ENCODE measurements around the gene TSPEAR. TPM values are rescaled to one million over a fixed set of nuclear protein-coding genes. Genes with fewer than 3 reads are reported as not detected.

TSPEAR gene
- total RNA-seq, 2 donors from 2014 or later: 1.5 to 6.0 TPM

- Histone ChIP-seq H3K4me1 (ENCODE audit: control insufficient read depth, insufficient read depth, low read length) (no peaks in the 10 kb centered on the region), H3K27ac (ENCODE audit: low read depth, low read length) (no peak overlapping the region), H3K36me3 (ENCODE audit: control insufficient read depth, insufficient read depth, low read length) (no peaks in the 10 kb centered on the region), H3K9me3 (ENCODE audit: control insufficient read depth, low read length) (peaks cover 29% of the 10 kb centered on the region), H3K27me3 (ENCODE audit: control insufficient read depth, insufficient read depth, low read length, poor library complexity, severe bottlenecking) (no peaks in the 10 kb centered on the region), H3K9ac (ENCODE audit: extremely low read depth, low read length, poor library complexity, severe bottlenecking) (no peak overlapping the region), H3K4me3 (ENCODE audit: low read length) (no peak overlapping the region)
- TF ChIP-seq, protein P1, sequence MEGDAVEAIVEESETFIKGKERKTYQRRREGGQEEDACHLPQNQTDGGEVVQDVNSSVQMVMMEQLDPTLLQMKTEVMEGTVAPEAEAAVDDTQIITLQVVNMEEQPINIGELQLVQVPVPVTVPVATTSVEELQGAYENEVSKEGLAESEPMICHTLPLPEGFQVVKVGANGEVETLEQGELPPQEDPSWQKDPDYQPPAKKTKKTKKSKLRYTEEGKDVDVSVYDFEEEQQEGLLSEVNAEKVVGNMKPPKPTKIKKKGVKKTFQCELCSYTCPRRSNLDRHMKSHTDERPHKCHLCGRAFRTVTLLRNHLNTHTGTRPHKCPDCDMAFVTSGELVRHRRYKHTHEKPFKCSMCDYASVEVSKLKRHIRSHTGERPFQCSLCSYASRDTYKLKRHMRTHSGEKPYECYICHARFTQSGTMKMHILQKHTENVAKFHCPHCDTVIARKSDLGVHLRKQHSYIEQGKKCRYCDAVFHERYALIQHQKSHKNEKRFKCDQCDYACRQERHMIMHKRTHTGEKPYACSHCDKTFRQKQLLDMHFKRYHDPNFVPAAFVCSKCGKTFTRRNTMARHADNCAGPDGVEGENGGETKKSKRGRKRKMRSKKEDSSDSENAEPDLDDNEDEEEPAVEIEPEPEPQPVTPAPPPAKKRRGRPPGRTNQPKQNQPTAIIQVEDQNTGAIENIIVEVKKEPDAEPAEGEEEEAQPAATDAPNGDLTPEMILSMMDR (conservative IDR thresholded peaks at IDR 0.05): no peak
- Mint-ChIP-seq H3K4me1 (no peaks in the 10 kb centered on the region), H3K4me3 (no peak overlapping the region), H3K9me3 (peaks cover 37% of the 10 kb centered on the region), H3K36me3 (ENCODE audit: low read depth) (peaks cover 2% of the 10 kb centered on the region), H3K27me3 (ENCODE audit: insufficient read depth) (no peaks in the 10 kb centered on the region), H3K27ac (no peak overlapping the region)
- DNase-seq: no peak
These were observed 102.2 kb downstream of the TSPEAR start for GRCh38 chr21:44609193-44609592.

- H3K27ac Mint-ChIP-seq: no peak overlapping the region
- H3K9me3 Mint-ChIP-seq: peaks cover 31% of the 10 kb centered on the region
These were observed 104.9 kb downstream of the TSPEAR start for GRCh38 chr21:44606495-44606894.

DNA sequence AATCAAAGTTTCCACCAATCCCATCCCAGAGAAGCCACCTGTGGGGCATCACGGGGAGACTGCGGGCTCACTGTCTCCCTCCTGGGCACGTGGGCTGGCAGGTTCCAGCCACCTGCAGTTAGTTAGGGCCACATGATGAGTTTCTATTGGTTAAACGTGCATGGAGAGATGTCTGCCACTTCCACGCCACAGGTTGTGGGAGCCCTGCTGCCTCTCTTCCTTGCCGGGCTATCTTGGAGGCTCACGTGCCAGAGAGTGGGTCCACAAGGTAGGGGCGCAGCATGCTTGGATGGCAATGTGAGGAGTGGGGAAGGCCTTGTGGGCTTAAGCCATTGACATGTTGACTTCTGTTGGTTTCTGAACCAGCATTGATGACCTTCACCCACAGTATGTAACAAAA is 107.5 kb downstream of the TSPEAR start:
- H3K36me3 ChIP-seq (ENCODE audit: control insufficient read depth, insufficient read depth, low read length): no peaks in the 10 kb centered on the region
- no peak for DNase-seq
- no peak overlapping the region for H3K4me3 ChIP-seq (ENCODE audit: low read length)
- Mint-ChIP-seq H3K4me1 (peaks cover 4% of the 10 kb centered on the region), H3K4me3 (no peak overlapping the region), H3K9me3 (peaks cover 7% of the 10 kb centered on the region), H3K27me3 (ENCODE audit: insufficient read depth) (no peaks in the 10 kb centered on the region), H3K27ac (no peak overlapping the region), H3K36me3 (ENCODE audit: low read depth) (no peaks in the 10 kb centered on the region)
- 93 to 100% methylated on average over 3 to 8 of the region's 8 CpGs for WGBS, 2 experiments (ENCODE audit: insufficient coverage in 1 of 2, insufficient read length in 1 of 2)
- no peak overlapping the region for H3K9ac ChIP-seq (ENCODE audit: extremely low read depth, low read length, poor library complexity, severe bottlenecking)
- peaks cover 7% of the 10 kb centered on the region for H3K9me3 ChIP-seq (ENCODE audit: control insufficient read depth, low read length)
- no peak overlapping the region for H3K27ac ChIP-seq (ENCODE audit: low read depth, low read length)
- TF ChIP-seq, protein P1 (conservative IDR thresholded peaks at IDR 0.05): no peak
- H3K4me1 ChIP-seq (ENCODE audit: control insufficient read depth, insufficient read depth, low read length): no peaks in the 10 kb centered on the region
- H3K27me3 ChIP-seq (ENCODE audit: control insufficient read depth, insufficient read depth, low read length, poor library complexity, severe bottlenecking): no peaks in the 10 kb centered on the region

More at GRCh38 chr21:44606495-44606894, 104.9 kb downstream of the TSPEAR start:
- Mint-ChIP-seq H3K27me3 (ENCODE audit: insufficient read depth) (no peaks in the 10 kb centered on the region), H3K4me3 (no peak overlapping the region), H3K36me3 (ENCODE audit: low read depth) (peaks cover 2% of the 10 kb centered on the region), H3K4me1 (no peaks in the 10 kb centered on the region)
- TF ChIP-seq, protein P1 (conservative IDR thresholded peaks at IDR 0.05): no peak
- no peak overlapping the region for H3K27ac ChIP-seq (ENCODE audit: low read depth, low read length)
- no peak overlapping the region for H3K4me3 ChIP-seq (ENCODE audit: low read length)
- 80 to 81% methylated on average over 2 to 3 of the region's 4 CpGs for WGBS, 2 experiments (ENCODE audit: insufficient coverage in 1 of 2, insufficient read length in 1 of 2)
- peaks cover 28% of the 10 kb centered on the region for H3K9me3 ChIP-seq (ENCODE audit: control insufficient read depth, low read length)
- H3K9ac ChIP-seq (ENCODE audit: extremely low read depth, low read length, poor library complexity, severe bottlenecking): no peak overlapping the region
- no peaks in the 10 kb centered on the region for H3K4me1 ChIP-seq (ENCODE audit: control insufficient read depth, insufficient read depth, low read length)
- H3K36me3 ChIP-seq (ENCODE audit: control insufficient read depth, insufficient read depth, low read length): no peaks in the 10 kb centered on the region
- no peak for DNase-seq
- H3K27me3 ChIP-seq (ENCODE audit: control insufficient read depth, insufficient read depth, low read length, poor library complexity, severe bottlenecking): no peaks in the 10 kb centered on the region

Measured in endodermal cell (in vitro differentiated cells).